Melanocyte of skin (primary cell): ENCODE measurements around the gene COBLL1. TPM values are rescaled to one million over a fixed set of nuclear protein-coding genes. Genes with fewer than 3 reads are reported as not detected.

Source experiments
- small RNA-seq, 2 donors: library from RNA; depleted of rRNA; stranded (forward); fragments of <200 nt; gene quantifications; one replicate each; pipeline ENCODE3, GENCODE V24; 2012
- total RNA-seq, 2 donors: library from RNA; depleted of rRNA; stranded (reverse); fragments of >200 nt; gene quantifications; 2 replicates each; pipeline ENCODE4 v1.2.3, GENCODE V29; 2012

The COBLL1 gene
- total RNA-seq: 10 to 100 TPM; 13.7 to 25.5 TPM

GRCh38 chr2:164841719-164842623 is at the start of gene COBLL1:
COBLL1 (minus strand) TSS chr2:164841823; CDS start chr2:164841196, 627 bp downstream.

Small RNAs within 50 kb of the gene (small RNA-seq; reads per million reads assigned to genes)
- gene RNA5SP110: 0 reads per million in 2 donors
- 0 to 0.09 reads per million in 2 donors for gene SNORA70F

Other genes starting within 250 kb of the COBLL1 start
- gene GRB14, start 220.3 kb downstream of the COBLL1 start, total RNA-seq: 1 to 10 TPM in 1 of 2 donors, under 1 TPM in 1; under 0.01 to 1.3 TPM
- under 1 TPM in 1 of 2 donors, not detected in 1; under 0.01 TPM for gene SLC38A11, start 113.7 kb upstream of the COBLL1 start, total RNA-seq